ENCODE data around the gene MVK.

GRCh38 chr12:109625131-109625559 lies 51.6 kb downstream of the MVK start:
- no peak for TF ChIP-seq CTCF (IDR thresholded peaks at IDR 0.05; ENCODE audit: low read depth, low read length, missing input control)
- no peak for TF ChIP-seq RAD21 (IDR thresholded peaks at IDR 0.05)
- no peak for TF ChIP-seq MAX (IDR thresholded peaks at IDR 0.05)

Data from liver (tissue), 3 donors.